Dedifferentiated amniotic fluid mesenchymal stem cell (primary cell): Measurements from ENCODE around the gene LPP.

Source experiments
- DNase-seq: peaks from one replicate; pipeline ENCODE4 v3.0.0-alpha.2; 2016; ENCODE audit errors: extremely low spot score

The LPP gene

DNA sequence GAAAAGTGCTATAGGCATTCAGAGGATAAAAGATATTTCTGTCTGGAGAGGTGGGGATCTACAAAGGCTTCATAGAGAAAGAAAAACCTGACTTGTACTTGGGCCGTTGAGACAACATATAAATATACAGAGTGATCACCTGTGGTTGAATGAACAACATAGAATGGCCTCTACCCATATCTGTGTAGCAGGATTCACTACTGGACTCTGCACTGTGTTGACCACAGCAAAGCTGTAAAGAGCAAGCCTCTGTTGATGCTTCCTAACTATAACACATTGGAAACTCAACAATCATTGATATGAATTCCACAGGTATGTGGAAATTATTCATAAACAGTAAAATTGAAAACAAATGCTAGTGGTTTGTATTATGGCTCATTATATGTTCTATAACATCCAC lies 19.1 kb upstream of the LPP start:
- no peak for DNase-seq

DNA sequence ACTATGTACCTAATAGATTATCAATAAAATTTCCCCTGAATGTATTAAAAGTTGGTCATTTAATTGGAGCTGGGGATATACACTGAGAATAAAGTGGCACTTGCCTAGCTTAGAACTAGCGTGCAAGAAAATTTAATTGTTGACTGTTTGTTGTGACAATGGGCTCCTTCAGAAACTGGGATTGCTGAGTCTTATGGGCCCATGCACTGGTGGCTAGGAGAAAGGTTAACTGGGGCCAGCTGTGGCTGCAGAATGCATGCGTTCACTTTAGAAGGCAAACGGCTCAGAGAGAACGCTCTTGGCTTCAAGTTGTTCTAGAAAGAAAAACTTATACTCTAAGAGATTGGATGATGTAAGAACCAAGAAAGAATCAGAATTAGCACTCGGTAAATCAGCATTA lies 18.7 kb upstream of the LPP start:
- DNase-seq, result no peak

DNA sequence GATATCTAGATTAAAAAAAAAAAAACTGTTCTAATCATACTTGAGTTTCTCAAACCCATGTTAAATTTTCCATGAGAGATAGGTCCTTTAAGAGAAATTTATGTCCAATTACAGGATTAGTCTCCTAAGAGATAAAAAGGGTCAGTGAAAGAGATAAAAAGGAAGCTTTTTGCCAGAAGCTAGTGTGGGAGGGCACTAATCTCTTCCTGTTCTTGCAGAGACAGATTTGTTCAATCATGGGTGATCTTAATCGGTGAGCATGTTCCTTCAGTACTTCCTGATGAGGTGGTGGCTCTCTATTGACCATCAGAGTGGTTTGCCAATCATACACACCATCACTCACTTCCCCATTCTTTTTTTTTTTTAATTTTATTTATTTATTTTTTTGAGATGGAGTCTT lies 16.9 kb upstream of the LPP start:
- no peak for DNase-seq

DNA sequence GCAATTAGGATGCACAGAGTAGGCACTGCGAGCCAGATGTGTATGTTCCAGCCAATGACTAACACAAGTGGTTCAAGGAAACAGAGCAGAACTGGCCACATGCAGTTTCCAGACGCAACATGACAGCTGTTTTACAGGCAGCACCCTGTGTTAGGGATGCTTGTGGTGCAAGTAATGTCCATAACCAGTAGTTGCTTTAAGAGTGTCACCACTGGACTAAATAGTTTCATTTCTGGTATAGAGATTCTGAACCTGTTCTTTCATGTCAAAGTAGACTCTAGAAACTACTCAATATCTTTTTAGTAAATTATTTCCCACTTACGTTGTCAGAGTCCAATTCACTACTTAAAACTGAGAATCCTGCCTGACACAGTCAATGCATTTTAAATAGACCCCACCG lies 14.5 kb upstream of the LPP start:
- no peak for DNase-seq

DNA sequence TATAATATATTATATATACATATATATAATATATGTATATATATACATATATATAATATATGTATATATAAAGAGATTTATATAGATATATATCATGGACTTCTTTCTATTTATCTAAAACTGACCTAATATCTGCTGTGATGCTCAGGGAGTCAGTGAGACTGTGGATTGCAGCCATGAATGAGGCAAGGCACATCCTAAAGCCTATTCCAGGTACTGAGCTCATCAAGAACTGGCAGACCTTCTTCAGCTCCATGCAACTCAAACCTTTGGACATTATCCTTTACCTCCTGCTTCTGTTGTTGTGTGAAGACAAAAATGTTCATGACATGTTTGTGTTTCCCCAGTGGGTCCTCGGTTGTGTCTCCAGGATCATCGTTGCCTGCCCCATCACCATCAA lies 7.7 kb upstream of the LPP start:
- no peak for DNase-seq

DNA sequence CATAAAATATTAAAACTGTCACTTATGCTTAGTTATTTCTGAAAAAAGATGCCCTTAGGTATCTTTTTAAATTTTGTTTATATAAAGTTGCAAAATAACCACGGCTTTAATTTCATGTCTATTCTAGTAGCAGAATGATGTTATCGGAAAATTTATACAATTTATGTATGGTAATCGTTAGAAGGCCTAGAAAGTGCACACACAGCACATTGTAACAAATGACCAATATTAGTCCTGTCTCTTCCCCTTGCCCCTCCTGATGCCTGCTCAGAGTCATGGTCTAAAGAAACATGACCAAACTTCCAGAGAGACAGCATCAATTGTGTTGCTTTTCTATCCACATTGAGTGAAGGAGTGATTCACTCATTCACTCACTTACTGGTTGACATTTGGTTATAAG lies 6.2 kb upstream of the LPP start:
- DNase-seq, result no peak

DNA sequence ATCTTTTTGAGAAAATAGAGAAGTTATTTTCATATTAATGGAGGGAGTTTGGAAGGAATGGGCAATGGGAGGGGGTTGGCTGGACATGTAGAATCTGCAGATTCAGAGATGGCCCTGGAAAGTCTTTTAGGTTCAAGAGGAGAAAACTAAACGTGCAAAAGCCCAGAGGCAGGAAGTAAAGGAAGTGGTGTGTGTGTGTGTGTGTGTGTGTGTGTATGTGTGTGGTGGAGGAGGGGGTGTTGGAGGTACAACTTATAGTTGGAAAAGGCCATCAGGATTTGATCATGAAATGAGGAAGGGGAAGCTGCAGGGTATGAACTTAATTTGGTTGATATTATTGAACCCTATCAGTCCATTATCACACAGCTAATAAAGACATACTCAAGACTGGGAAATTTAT lies 5.6 kb upstream of the LPP start:
- no peak for DNase-seq

DNA sequence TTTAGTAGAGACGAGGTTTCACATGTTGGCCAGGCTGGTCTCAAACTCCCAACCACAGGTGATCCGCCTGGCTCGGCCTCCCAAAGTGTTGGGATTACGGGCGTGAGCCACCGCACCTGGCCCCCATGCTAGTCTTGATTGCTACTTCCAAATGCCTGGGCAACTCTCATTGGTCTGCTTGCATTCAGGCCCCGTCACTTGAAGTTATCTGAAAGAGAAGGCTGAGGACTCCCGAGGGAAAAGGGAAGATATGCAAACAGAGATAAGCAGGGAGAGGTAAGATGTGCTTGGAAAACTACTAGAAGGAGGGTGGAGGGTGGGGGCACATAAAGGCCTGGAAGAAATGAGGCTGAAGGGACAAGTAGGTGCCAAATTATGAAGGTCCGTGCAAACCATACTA lies 4.4 kb upstream of the LPP start:
- no peak for DNase-seq

DNA sequence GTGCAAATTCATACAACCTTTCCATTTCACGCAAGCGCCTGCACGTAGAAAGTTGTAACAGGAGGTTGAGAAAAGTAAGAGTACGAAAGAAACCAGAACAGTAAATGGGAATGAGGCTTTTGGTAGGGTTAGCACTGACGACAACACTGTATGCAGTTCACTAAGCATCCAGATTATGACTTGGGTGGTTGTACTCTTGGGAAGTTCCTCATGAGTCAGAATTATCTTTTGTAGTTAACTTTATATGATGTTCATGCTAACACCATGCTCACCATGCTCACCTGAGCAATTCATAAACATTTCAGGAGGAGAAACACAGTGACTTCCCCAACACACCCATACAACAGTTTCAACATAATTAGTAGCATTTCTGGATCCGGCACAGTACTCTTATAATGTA lies 3.0 kb upstream of the LPP start:
- DNase-seq, result no peak

DNA sequence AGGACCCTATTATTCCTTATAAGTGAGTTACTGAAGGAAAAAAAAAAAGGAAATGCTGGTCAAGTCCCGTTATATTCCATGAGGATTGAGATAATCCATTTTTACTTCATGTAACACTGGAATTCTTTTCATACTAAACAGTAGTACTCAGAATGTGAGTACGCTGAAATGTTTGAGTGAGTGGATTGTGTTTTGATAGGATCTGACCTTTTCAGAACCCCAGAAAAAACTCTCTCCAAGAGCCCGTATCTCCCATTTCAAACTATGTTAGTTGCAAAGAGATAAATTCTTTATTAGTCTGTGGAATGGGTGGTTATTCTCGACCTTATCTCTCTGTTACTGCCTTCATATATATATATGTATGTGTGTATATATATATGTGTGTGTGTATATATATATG lies 2.5 kb upstream of the LPP start:
- no peak for DNase-seq

DNA sequence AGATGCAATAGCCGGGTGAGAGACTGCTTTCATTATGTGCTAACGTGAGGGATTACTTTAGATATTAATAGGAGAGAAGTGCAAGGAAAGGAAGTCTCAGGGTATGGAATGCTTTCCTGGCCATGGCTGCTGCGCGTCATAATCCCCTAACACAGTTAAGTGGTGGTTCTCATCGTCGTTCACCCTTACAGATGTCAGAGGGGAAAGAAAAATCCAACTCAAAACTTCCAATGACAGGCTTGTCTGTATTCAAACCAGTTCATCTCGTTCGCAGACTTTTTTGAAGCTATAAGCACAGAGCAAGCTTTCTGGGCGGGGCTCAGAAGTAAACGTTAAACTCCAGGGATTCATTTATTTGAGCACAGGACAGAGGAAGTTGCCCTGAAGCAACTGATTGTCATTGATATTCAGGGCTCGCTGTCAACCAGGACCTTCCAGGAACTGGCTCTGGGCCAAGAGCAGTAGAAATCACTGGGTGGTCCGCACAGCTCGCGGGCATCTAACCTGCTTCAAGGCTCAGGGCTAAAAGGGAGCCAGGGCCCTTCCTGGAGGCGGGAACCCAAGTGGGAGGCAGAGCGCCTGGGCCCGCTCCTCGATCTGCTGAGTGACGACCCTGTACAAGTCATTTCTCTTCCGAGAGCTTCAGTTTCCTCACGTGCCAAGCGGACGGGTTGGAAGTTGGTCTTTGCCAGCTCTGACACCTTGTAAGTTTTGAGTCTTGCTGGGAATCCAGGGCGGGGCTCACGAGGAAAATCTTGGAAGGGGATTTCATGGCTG lies 1.1 kb upstream of the LPP start:
- peak; percentile 53 for DNase-seq

DNA sequence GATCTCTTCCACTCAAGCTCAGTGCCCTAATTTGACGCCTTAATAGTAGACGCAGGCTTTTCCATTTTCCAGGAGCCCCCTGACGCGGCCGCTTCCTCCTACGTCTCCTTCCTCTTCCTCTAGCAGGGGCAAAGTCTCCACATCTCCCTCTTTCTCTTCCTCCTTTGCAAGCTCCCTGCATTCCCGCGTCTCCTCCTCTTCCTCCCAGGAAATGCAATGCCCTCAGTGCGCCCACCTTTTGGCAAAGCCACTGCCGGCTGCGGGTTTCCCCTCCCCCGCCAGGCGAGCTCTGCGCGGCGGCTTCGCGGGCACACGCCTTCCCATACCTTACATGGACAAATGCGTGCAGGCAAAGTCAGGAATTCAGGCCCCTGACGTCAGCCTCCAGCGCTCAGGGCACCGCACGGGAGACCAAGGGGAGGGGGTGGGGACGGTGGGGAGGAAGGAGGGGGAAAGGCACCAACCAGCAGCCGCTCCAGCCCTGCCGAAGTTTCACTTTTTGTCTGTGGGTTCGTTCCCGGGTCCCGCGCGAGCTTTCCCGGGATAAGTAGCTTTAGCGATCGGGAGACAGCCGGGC lies 432 bp upstream of the LPP start:
- peak; percentile 88 for DNase-seq

DNA sequence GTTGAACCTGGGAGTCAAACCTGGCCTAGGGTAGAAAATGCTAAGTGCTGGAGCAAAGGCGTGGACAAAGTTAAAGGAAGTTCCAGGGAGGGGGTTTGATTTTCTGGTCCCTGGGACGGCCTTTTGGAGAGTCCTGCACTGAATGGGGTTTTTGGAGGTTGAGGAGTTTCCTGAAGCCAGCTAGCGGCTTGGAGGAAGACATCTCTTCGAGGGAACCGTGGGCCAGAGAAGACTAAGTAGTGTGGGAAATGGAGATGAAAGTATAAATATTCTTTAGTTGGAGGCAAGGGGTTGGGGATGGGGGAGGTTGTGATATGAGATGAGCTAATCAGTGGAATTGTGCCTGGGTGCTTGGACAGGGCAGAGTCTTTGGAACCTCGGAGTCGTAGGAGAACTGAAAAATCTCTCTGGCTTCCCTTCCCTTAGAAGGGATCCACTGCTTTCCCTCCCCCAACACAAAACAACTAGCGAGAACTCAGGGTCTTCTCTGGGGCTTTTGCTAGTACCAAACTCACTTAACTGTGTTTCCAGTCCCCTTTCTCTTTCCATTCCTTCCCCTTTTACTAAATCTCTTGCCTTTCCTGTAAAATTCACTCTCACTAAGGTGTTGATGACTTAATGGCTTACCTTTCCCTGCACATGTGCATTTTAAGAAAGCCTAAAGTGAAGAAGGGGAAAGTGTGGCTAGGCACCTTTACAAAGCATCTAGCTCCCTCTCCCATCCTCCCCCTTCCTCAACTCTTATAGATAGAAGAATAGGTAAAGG lies 1.0 kb downstream of the LPP start:
- DNase-seq, result no peak

DNA sequence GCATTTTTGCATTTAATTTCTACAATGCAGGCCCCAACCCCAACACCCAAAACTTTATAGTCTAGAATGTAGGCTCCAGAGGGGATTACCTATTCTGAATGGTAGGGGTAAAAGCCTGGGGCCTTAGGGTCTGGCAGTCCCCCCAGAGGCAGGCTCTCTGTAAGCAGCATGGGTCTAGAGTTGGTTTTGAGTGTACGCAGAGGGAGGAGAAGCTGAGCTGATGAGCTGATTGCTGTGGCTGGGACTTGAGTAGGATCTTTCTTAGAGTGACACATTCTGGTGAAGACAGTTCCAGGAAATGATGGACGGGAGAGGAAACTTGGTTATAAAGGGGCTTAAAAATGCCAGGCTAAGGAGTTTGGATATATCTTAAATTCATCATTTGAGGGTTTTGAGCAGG lies 2.1 kb downstream of the LPP start:
- no peak for DNase-seq

DNA sequence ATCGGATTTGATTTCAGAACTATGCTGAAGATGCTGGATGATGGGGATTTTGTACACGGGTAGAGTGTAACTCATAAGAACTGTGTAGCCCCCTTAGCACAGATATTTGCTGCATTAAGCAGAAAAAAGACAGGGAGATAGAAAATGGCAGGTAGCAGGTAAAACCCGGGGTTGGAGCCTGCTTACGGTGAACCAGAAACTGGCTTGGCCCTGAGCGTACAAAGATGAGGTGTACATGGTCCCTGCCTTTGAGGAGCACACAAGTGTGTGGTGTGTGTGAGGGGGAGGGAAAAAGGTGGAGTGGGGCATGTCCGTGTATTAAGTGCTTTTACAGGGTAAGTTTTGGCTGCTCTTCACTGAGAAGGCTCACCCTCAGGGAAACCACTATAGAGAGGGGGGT lies 3.5 kb downstream of the LPP start:
- DNase-seq, result no peak

DNA sequence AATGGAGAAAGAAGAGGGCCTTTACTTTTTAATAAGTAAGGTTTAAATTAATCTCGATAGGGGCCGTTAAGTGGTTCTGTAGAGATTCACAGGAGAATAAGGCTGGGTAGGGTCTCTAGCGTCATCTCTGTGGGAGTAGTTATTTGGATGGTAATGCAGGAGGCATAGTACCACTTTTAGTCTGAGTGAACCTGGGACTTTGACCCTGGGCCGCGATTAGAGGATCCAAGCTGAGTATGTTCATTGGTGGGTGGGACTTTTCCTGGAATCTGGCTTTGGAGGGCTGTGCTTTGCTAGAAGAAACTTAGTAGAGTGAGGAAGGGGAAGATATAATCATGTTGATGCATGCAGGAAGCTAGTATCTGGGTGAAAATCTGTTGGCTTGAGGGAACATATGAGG lies 4.0 kb downstream of the LPP start:
- DNase-seq, result no peak

DNA sequence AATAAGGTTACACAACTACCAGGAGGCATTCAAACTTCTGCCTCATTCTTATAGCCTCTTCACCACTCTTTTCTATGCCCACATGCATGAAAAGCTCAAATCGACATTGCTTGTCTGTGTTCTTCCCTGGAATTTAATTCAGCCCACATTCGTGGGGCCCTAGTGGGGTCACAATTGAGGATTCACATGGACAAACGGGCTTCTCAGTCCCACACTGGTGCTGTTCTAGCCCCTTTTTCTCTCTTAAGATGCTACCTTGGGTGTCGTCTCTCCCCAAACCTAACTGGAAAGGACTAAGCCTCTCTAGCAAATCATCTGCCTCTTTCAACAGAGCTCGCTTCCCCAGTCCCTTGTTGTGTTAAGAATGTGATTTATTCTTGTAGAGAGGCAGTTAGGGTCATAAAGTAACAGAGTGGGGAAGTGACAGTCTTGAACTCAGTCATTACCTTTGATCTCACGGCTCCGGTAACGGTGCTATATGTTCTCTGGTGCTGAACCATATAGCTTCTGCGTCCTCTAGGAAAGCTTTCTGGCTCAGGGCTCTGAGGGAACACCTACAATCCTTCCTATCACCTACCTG lies 4.9 kb downstream of the LPP start:
- no peak for DNase-seq

DNA sequence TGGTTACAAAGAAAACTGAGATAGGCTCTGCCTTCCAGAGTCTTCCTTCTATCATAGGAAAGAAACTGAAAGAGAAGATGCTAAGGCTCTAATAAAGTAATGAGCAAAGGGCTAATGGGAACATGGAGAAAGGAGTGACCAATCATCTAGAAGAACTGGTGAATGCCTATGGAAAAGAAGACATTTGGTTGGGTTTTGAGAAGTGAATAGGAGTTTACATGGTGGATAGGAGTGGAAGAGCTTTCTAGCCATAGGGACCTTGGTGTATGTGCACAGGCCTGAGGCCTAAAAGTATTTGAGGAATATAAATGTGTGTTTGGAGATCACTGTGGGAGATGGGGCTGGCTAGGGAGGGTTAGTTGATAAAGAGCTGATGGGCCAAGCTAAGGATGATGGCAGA lies 6.8 kb downstream of the LPP start:
- DNase-seq, result no peak

DNA sequence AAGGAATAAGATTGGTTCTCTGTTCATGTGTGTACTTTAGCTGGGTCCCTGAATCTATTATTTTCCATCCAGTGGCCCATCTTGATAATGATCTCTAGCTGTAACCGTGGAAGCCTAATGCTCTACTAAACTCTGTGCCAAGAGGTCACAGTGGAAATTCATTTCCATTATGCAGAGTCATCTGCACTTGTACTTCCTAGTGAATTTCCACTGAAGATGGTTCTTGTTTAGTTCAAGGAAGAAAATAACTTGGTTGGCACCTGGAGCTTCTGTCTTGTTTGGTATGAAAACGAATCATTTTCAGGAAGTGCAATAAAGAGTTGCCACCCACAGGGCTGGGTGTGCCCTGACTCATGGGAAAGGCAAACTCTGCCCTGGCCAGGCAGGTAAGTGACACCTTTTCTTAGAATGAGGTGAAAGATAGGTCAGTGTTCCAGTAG lies 10.3 kb downstream of the LPP start:
- no peak for DNase-seq

DNA sequence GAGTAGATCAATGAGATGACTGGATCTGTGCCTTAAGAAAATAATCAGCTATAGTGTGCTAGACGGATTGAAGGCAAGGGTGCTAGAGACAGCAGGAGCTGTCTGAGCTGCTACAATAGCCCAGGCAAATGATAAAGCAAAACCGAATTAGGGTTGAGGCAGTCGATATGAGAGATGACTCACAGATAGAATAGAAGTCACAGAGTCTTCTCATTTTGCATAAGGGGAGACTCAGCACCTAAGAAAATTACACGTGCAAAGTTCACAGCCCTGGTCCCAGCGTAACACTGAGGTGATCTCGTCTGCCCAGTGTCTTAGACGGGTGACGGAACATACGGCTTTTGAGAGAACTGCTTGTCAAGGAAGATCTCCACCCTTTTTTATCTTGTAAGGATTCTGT lies 11.6 kb downstream of the LPP start:
- DNase-seq, result no peak

DNA sequence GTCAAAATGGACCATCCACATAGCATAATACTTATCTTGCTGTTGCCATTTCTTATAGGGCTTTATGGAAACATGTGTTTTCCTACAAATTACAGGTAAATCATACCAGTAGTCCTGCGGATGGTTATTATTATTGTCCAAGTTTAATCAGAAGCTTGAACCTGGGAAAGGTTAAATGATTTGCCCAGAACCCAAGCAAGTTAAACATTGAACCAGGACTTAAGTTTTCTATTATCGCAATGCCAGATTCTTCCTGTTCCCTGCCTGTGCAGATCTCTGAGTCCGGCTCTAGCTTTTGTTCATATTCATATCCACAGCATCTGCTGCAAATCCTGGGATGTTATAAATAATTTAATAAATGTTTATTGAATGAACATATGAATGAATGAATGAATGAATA lies 12.5 kb downstream of the LPP start:
- no peak for DNase-seq

DNA sequence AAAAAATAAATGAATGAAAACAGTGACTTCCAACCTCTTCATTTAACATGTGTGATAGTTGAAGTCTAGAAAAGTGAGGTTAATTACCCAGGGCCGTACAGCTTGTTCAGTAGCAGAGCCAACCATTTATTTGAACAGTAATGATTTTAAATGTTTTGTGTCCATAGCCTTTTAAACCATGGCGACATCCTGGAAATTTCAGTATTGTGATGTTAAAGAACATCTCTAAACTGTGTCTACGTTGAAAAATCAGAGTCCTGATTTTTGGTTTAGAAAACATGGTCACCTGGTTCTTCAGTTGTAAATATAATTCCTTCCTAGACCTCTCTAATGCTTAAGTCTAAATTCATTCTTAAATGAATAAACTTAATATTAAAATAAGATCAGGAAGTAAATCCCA lies 14.2 kb downstream of the LPP start:
- DNase-seq, result no peak

DNA sequence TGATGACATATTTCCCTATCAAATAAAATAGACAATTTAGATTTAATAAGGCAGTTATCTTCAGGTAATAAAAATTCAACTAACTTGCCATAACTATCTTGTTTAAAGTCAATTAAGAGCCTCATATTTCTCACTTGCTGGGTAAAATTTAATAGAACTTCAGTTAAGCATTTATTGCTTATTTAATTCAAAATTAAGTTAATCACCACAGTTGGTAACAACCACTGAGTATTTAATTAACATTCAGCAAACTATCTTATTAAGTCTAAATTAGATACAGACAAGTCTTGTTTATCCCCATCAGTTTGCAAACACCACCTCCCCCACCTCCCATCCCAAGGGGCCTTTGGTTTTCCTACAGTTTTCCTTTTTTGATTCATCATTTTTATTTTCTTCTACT lies 14.7 kb downstream of the LPP start:
- DNase-seq, result no peak
